ENCODE results near the gene CDH16. TPM values are rescaled to one million over a fixed set of nuclear protein-coding genes. Genes with fewer than 3 reads are reported as not detected.
A peak's percentile ranks its signal among the peaks of the same experiment; 100 is the strongest.

Gene CDH16
- total and polyA plus RNA-seq, 2 of the 13 experiments (the other 11 are each of a cell fraction or from before 2014, with no cell fraction given) = 2.7 to 3.9 TPM

DNA sequence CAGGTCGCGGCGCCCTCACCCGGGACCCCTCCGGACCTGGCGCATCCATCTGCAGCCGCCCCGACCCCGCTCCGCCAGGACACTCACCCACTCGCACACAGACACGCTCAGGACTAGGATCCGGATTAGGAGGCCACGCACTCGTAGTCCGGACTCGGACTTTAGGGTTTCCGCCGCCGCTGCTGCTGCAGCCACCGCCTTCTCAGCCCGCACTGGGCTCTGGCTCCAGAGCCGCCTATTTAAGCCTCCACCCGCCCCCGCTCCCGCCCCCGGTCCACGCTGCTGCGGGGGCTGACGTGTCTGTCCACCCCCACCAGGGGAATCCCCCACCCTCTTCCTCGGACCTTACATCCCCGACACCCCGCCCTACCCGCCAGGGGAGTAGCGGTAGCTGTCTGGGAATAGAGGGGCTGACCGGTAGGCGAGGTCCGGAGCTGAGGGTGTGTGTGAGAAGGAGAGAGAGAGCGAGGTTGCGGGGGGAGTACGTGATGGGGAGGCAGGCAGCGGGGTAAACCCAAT lies 6.7 kb upstream of the CDH16 start, which contains the start of gene RRAD (continued):
- TF ChIP-seq ETV6 (CRISPR knock-in tag; conservative IDR thresholded peaks at IDR 0.05) (no peak), SMARCE1 (IDR thresholded peaks at IDR 0.05; ENCODE audit: borderline replicate concordance) (no peak), ZNF616 (CRISPR knock-in tag; IDR thresholded peaks at IDR 0.05; ENCODE audit: low read depth) (no peak), SMAD3 (CRISPR knock-in tag; IDR thresholded peaks at IDR 0.05) (no peak), ZNF775 (CRISPR knock-in tag; IDR thresholded peaks at IDR 0.05; ENCODE audit: borderline replicate concordance) (no peak), RBFOX2 (IDR thresholded peaks at IDR 0.05; ENCODE audit: low read depth, low read length) (0 out of 2 replicates have a peak, but pooled peaks have one; percentile 22), KAT2B (IDR thresholded peaks at IDR 0.05; ENCODE audit: borderline replicate concordance, low read depth, low read length) (no peak), ATRX (CRISPR knock-in tag; IDR thresholded peaks at IDR 0.05; ENCODE audit: borderline replicate concordance) (no peak), RXRA (CRISPR knock-in tag; IDR thresholded peaks at IDR 0.05) (0 out of 2 replicates have a peak, but pooled peaks have one; percentile 1), AKAP8 (CRISPR knock-in tag; IDR thresholded peaks at IDR 0.05) (no peak), SNAI1 (CRISPR knock-in tag; IDR thresholded peaks at IDR 0.05; ENCODE audit: borderline replicate concordance) (no peak; the same call in 1 of the 2 replicates), CC2D1A (CRISPR knock-in tag; IDR thresholded peaks at IDR 0.05) (no peak), PHF8 (CRISPR knock-in tag; IDR thresholded peaks at IDR 0.05) (no peak), ZNF782 (CRISPR knock-in tag; IDR thresholded peaks at IDR 0.05; ENCODE audit: borderline replicate concordance) (no peak), ZFP82 (CRISPR knock-in tag; IDR thresholded peaks at IDR 0.05; ENCODE audit: borderline replicate concordance) (no peak), RNF2 (conservative IDR thresholded peaks at IDR 0.05; ENCODE audit: low read depth) (no peak), PHF20 (CRISPR knock-in tag; IDR thresholded peaks at IDR 0.05) (no peak), ZNF530 (CRISPR knock-in tag; IDR thresholded peaks at IDR 0.05; ENCODE audit: low read depth) (no peak)
- TF ChIP-seq, protein P1, sequence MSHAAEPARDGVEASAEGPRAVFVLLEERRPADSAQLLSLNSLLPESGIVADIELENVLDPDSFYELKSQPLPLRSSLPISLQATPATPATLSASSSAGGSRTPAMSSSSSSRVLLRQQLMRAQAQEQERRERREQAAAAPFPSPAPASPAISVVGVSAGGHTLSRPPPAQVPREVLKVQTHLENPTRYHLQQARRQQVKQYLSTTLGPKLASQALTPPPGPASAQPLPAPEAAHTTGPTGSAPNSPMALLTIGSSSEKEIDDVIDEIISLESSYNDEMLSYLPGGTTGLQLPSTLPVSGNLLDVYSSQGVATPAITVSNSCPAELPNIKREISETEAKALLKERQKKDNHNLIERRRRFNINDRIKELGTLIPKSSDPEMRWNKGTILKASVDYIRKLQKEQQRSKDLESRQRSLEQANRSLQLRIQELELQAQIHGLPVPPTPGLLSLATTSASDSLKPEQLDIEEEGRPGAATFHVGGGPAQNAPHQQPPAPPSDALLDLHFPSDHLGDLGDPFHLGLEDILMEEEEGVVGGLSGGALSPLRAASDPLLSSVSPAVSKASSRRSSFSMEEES (CRISPR knock-in tag; IDR thresholded peaks at IDR 0.05) = no peak
- TF ChIP-seq, protein P2, sequence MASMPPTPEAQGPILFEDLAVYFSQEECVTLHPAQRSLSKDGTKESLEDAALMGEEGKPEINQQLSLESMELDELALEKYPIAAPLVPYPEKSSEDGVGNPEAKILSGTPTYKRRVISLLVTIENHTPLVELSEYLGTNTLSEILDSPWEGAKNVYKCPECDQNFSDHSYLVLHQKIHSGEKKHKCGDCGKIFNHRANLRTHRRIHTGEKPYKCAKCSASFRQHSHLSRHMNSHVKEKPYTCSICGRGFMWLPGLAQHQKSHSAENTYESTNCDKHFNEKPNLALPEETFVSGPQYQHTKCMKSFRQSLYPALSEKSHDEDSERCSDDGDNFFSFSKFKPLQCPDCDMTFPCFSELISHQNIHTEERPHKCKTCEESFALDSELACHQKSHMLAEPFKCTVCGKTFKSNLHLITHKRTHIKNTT (CRISPR knock-in tag; IDR thresholded peaks at IDR 0.05) = no peak
- TF ChIP-seq, protein P3, sequence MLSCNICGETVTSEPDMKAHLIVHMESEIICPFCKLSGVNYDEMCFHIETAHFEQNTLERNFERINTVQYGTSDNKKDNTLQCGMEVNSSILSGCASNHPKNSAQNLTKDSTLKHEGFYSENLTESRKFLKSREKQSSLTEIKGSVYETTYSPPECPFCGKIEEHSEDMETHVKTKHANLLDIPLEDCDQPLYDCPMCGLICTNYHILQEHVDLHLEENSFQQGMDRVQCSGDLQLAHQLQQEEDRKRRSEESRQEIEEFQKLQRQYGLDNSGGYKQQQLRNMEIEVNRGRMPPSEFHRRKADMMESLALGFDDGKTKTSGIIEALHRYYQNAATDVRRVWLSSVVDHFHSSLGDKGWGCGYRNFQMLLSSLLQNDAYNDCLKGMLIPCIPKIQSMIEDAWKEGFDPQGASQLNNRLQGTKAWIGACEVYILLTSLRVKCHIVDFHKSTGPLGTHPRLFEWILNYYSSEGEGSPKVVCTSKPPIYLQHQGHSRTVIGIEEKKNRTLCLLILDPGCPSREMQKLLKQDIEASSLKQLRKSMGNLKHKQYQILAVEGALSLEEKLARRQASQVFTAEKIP (CRISPR knock-in tag; IDR thresholded peaks at IDR 0.05; ENCODE audit: borderline replicate concordance) = no peak
- TF ChIP-seq, protein P4, sequence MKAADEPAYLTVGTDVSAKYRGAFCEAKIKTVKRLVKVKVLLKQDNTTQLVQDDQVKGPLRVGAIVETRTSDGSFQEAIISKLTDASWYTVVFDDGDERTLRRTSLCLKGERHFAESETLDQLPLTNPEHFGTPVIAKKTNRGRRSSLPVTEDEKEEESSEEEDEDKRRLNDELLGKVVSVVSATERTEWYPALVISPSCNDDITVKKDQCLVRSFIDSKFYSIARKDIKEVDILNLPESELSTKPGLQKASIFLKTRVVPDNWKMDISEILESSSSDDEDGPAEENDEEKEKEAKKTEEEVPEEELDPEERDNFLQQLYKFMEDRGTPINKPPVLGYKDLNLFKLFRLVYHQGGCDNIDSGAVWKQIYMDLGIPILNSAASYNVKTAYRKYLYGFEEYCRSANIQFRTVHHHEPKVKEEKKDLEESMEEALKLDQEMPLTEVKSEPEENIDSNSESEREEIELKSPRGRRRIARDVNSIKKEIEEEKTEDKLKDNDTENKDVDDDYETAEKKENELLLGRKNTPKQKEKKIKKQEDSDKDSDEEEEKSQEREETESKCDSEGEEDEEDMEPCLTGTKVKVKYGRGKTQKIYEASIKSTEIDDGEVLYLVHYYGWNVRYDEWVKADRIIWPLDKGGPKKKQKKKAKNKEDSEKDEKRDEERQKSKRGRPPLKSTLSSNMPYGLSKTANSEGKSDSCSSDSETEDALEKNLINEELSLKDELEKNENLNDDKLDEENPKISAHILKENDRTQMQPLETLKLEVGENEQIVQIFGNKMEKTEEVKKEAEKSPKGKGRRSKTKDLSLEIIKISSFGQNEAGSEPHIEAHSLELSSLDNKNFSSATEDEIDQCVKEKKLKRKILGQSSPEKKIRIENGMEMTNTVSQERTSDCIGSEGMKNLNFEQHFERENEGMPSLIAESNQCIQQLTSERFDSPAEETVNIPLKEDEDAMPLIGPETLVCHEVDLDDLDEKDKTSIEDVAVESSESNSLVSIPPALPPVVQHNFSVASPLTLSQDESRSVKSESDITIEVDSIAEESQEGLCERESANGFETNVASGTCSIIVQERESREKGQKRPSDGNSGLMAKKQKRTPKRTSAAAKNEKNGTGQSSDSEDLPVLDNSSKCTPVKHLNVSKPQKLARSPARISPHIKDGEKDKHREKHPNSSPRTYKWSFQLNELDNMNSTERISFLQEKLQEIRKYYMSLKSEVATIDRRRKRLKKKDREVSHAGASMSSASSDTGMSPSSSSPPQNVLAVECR (CRISPR knock-in tag; IDR thresholded peaks at IDR 0.05; ENCODE audit: borderline replicate concordance) = 0 out of 2 replicates have a peak, but pooled peaks have one; percentile 46
- TF ChIP-seq, protein P5, sequence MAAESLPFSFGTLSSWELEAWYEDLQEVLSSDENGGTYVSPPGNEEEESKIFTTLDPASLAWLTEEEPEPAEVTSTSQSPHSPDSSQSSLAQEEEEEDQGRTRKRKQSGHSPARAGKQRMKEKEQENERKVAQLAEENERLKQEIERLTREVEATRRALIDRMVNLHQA (CRISPR knock-in tag; IDR thresholded peaks at IDR 0.05) = no peak

All from HepG2 (cell line).